SJCRH30 (cell line): ENCODE results near the gene ITGA11. TPM values are rescaled to one million over a fixed set of nuclear protein-coding genes. Genes with fewer than 3 reads are reported as not detected.

Experiments used
- DNase-seq, 2 experiments: peaks; one replicate each; pipeline ENCODE4 v3.0.0-alpha.2; 2015 to 2020
- H3K27ac ChIP-seq: fragments of 250-450 bp; sonication (Bioruptor Pico); 2 replicates; pipeline ENCODE4 v1.5.1; 2020; ENCODE audit warnings: mild to moderate bottlenecking, moderate library complexity
- H3K27me3 ChIP-seq: fragments of 250-450 bp; sonication (Bioruptor Pico); 2 replicates; pipeline ENCODE4 v1.5.1; 2020; ENCODE audit warnings: mild to moderate bottlenecking, moderate library complexity
- H3K36me3 ChIP-seq: fragments of 250-450 bp; sonication (Bioruptor Pico); 2 replicates; pipeline ENCODE4 v1.5.1; 2020; ENCODE audit warnings: mild to moderate bottlenecking, moderate library complexity
- H3K4me1 ChIP-seq: fragments of 250-450 bp; sonication (Bioruptor Pico); 2 replicates; pipeline ENCODE4 v1.5.1; 2020; ENCODE audit warnings: mild to moderate bottlenecking, moderate library complexity
- H3K4me3 ChIP-seq: fragments of 250-450 bp; sonication (Bioruptor Pico); 2 replicates; pipeline ENCODE4 v1.5.1; 2020; ENCODE audit warnings: mild to moderate bottlenecking, moderate library complexity
- H3K9me3 ChIP-seq: fragments of 250-450 bp; sonication (Bioruptor Pico); replicated peaks from 2 replicates; pipeline ENCODE4 v1.5.1; 2020; ENCODE audit warnings: mild to moderate bottlenecking, moderate library complexity
- total RNA-seq: library from RNA; depleted of rRNA; stranded (reverse); fragments of >200 nt; shearing (Covaris generic); gene quantifications from 2 replicates; pipeline ENCODE4 v1.2.3, GENCODE V29; 2014

The ITGA11 gene
- total RNA-seq, 1 experiment from 2014 or later, result not detected

- no peaks in the 10 kb centered on the region for H3K9me3 ChIP-seq
- H3K27ac ChIP-seq, result no peak overlapping the region
- H3K36me3 ChIP-seq, result no peaks in the 10 kb centered on the region
- H3K27me3 ChIP-seq, result peaks cover 6% of the 10 kb centered on the region
- H3K4me3 ChIP-seq, result no peak overlapping the region
- DNase-seq, result peak in 1 of 2 experiments; percentile 30
- H3K4me1 ChIP-seq, result peaks cover 8% of the 10 kb centered on the region; the same call in 1 of the 2 replicates
Measured at GRCh38 chr15:68347392-68347791, 84.6 kb downstream of the ITGA11 start.

- Histone ChIP-seq H3K27me3 (peaks cover 7% of the 10 kb centered on the region), H3K27ac (no peak overlapping the region), H3K4me1 (peaks cover 8% of the 10 kb centered on the region; the same call in 1 of the 2 replicates), H3K4me3 (no peak overlapping the region), H3K9me3 (no peaks in the 10 kb centered on the region), H3K36me3 (no peaks in the 10 kb centered on the region)
- DNase-seq, result no peak
Measured at GRCh38 chr15:68346979-68347378, 85.0 kb downstream of the ITGA11 start.

- H3K9me3 ChIP-seq, result no peaks in the 10 kb centered on the region
- peaks cover 17% of the 10 kb centered on the region for H3K27me3 ChIP-seq
- peak; percentile 55 to 60 for DNase-seq
- H3K36me3 ChIP-seq, result no peaks in the 10 kb centered on the region
- H3K4me3 ChIP-seq, result no peak overlapping the region
- no peak overlapping the region for H3K27ac ChIP-seq
- peaks cover 8% of the 10 kb centered on the region; the same call in 1 of the 2 replicates for H3K4me1 ChIP-seq
Measured at GRCh38 chr15:68345481-68345880, 86.5 kb downstream of the ITGA11 start.

GRCh38 chr15:68344600-68344999, 87.4 kb downstream of the ITGA11 start:
- Histone ChIP-seq H3K36me3 (no peaks in the 10 kb centered on the region), H3K4me1 (peaks cover 8% of the 10 kb centered on the region; the same call in 1 of the 2 replicates), H3K27ac (no peak overlapping the region), H3K4me3 (no peak overlapping the region), H3K9me3 (no peaks in the 10 kb centered on the region), H3K27me3 (peaks cover 17% of the 10 kb centered on the region)
- no peak for DNase-seq

GRCh38 chr15:68343579-68344225, 88.3 kb downstream of the ITGA11 start:
- no peak overlapping the region for H3K4me3 ChIP-seq
- peaks cover 8% of the 10 kb centered on the region; the same call in 1 of the 2 replicates for H3K4me1 ChIP-seq
- no peaks in the 10 kb centered on the region for H3K36me3 ChIP-seq
- no peaks in the 10 kb centered on the region for H3K9me3 ChIP-seq
- H3K27ac ChIP-seq, result no peak overlapping the region
- H3K27me3 ChIP-seq, result peaks cover 21% of the 10 kb centered on the region
- no peak for DNase-seq

GRCh38 chr15:68341760-68342725, 89.9 kb downstream of the ITGA11 start:
- peak in 1 of 2 experiments; percentile 24 for DNase-seq
- Histone ChIP-seq H3K4me1 (peaks cover 2% of the 10 kb centered on the region; the same call in 1 of the 2 replicates), H3K9me3 (no peaks in the 10 kb centered on the region)

GRCh38 chr15:68340726-68341671, 91.0 kb downstream of the ITGA11 start:
- H3K4me3 ChIP-seq, result no peak overlapping the region
- no peaks in the 10 kb centered on the region for H3K36me3 ChIP-seq
- H3K27ac ChIP-seq, result no peak overlapping the region
- no peaks in the 10 kb centered on the region for H3K9me3 ChIP-seq
- no peaks in the 10 kb centered on the region; the same call in 1 of the 2 replicates for H3K4me1 ChIP-seq
- peaks cover 25% of the 10 kb centered on the region for H3K27me3 ChIP-seq
- DNase-seq, result no peak

More at GRCh38 chr15:68341760-68342725, 89.9 kb downstream of the ITGA11 start:
- Histone ChIP-seq H3K27me3 (peaks cover 21% of the 10 kb centered on the region), H3K4me3 (no peak overlapping the region), H3K36me3 (no peaks in the 10 kb centered on the region), H3K27ac (no peak overlapping the region)

GRCh38 chr15:68339481-68339880, 92.5 kb downstream of the ITGA11 start:
- no peak overlapping the region for H3K27ac ChIP-seq
- peaks cover 25% of the 10 kb centered on the region for H3K27me3 ChIP-seq
- H3K9me3 ChIP-seq, result no peaks in the 10 kb centered on the region
- no peaks in the 10 kb centered on the region for H3K4me1 ChIP-seq
- DNase-seq, result no peak
- no peak overlapping the region for H3K4me3 ChIP-seq
- H3K36me3 ChIP-seq, result no peaks in the 10 kb centered on the region

- Histone ChIP-seq H3K4me3 (no peak overlapping the region), H3K27me3 (peaks cover 22% of the 10 kb centered on the region; the same call in 1 of the 2 replicates), H3K9me3 (no peaks in the 10 kb centered on the region), H3K36me3 (no peaks in the 10 kb centered on the region), H3K4me1 (no peaks in the 10 kb centered on the region), H3K27ac (no peak overlapping the region)
- no peak for DNase-seq
Measured at GRCh38 chr15:68337826-68338225, 94.1 kb downstream of the ITGA11 start.

GRCh38 chr15:68336516-68336915, 95.4 kb downstream of the ITGA11 start:
- peaks cover 17% of the 10 kb centered on the region; the same call in 1 of the 2 replicates for H3K27me3 ChIP-seq
- H3K4me1 ChIP-seq, result no peaks in the 10 kb centered on the region
- no peak overlapping the region for H3K27ac ChIP-seq
- H3K9me3 ChIP-seq, result no peaks in the 10 kb centered on the region
- no peak for DNase-seq
- H3K4me3 ChIP-seq, result no peak overlapping the region
- H3K36me3 ChIP-seq, result no peaks in the 10 kb centered on the region

- Histone ChIP-seq H3K9me3 (no peaks in the 10 kb centered on the region), H3K27ac (no peak overlapping the region), H3K36me3 (no peaks in the 10 kb centered on the region), H3K27me3 (peaks cover 12% of the 10 kb centered on the region; the same call in 1 of the 2 replicates), H3K4me3 (no peak overlapping the region), H3K4me1 (no peaks in the 10 kb centered on the region)
- DNase-seq, result no peak
Measured at GRCh38 chr15:68335655-68336054, 96.3 kb downstream of the ITGA11 start.

GRCh38 chr15:68335251-68335650, 96.7 kb downstream of the ITGA11 start:
- H3K4me3 ChIP-seq, result no peak overlapping the region
- H3K27ac ChIP-seq, result no peak overlapping the region
- H3K9me3 ChIP-seq, result no peaks in the 10 kb centered on the region
- H3K36me3 ChIP-seq, result no peaks in the 10 kb centered on the region
- DNase-seq, result no peak
- peaks cover 12% of the 10 kb centered on the region; the same call in 1 of the 2 replicates for H3K27me3 ChIP-seq
- no peaks in the 10 kb centered on the region for H3K4me1 ChIP-seq

- Histone ChIP-seq H3K36me3 (no peaks in the 10 kb centered on the region), H3K27ac (no peak overlapping the region), H3K4me1 (no peaks in the 10 kb centered on the region), H3K4me3 (no peak overlapping the region), H3K27me3 (peaks cover 12% of the 10 kb centered on the region; the same call in 1 of the 2 replicates), H3K9me3 (no peaks in the 10 kb centered on the region)
- DNase-seq, result no peak
Measured at GRCh38 chr15:68334661-68335124, 97.3 kb downstream of the ITGA11 start.
